NCI-H2081 treated with DMSO at 0.1 percent for 48 hours (cell line): ENCODE results near the gene ACAD11.

ENCODE experiments used
- DNase-seq: peaks from one replicate; lab custom pipeline; 2025; lab: John Stamatoyannopoulos, UW

The ACAD11 gene

DNA sequence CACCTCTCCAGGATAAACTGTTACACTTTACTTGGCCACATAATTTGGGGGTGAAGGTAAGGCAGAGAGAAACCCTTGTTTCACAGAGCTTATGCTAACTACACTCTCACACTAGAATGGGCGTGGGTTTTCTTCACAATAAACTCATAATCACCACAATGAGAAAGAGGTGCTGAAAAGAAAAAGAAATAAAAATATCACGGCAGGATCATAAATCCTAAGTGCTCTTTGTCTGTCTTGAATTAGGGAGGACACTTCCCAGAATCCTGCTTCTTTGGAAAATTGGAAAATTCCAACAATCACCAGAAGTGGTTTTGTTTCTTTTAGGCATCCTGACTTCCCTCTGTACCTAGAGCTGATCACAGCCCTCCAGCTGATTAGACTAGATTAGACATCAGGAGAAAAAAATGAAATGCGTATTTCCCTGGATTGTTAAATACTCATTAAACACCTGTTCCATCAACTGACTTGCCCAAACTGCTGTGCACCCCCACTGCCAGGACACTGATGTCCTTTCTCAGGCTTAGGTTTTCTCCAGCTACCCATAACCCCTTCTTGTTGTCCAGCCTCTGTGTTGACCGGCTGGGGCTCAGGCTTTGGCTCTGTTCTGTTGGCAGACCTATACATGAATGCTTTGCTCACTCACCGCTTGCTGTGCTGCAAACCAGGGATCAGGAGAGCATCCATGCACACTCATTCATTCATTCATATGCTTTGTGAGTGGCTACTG is 104.1 kb downstream of the ACAD11 start:
- DNase-seq = no peak

DNA sequence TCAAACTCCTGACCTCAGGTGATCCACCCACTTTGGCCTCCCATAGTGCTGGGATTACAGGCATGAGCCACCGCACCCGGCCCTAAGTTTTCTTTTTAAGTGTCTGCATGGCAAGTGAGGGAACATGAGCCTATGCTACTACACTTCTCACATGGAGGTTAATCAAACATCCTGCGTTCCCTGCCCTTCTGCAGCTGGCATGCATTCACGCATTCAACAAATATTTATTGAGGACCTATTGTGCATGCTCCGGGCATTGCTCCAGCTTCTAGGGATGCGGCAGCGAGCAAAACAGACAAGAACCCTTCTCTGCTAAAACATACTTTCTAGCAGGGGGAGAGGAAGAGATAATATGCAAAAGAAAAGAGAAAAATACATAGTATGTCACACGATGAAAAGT is 105.2 kb downstream of the ACAD11 start:
- peak; percentile 33 for DNase-seq

DNA sequence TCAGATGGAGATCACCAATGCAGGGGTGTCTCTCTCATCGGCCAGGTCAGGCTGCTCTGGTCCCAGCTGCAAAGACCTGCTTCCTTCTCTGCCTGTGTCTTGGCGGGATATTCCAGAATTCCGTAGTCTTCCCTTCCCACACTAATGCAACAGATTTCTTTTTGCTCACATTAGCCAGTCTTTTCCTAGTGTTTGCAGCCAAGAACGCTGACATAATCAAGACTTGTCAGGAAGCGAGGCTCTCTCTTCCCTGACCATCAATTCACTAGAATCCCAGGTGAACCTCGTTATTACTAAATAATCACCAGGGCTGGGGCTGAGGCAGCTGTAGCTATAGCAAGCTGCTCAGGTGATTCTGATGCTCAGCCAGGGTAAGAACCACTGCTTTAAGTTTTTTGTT is 105.8 kb downstream of the ACAD11 start:
- no peak for DNase-seq

DNA sequence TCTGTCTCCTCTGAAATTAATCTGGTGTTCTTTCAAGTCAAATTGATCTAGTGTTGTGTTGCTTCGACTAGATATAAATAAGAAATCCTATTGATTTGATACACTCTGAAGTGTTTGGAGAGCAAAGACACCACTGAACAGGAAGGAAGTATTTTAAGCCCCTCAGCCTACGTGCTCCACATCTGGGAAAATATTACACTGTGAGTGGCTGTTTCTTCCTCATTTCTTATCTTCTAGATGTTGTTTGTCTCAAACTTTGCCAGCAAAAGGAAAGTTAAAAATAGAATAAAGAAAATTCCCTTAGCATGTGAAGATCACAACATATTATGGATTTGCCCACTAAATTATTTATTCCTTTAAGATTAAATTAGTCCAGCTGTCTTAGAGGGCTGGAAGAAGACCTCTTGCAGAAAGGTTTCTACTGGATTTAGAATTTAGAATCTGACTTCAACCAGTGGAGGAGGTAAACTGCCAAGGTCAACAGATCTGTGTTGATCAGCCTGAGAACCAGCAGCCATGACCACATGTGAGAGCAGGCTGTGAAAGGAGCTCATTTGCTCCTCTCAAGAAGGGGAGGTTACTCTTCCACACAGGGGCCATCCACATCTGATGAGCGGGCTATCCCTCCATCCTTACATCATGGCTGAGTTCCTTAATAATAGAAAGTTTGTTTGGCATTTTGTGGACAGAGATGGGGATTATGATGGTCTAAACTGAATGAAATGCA is 108.9 kb downstream of the ACAD11 start:
- DNase-seq = no peak

DNA sequence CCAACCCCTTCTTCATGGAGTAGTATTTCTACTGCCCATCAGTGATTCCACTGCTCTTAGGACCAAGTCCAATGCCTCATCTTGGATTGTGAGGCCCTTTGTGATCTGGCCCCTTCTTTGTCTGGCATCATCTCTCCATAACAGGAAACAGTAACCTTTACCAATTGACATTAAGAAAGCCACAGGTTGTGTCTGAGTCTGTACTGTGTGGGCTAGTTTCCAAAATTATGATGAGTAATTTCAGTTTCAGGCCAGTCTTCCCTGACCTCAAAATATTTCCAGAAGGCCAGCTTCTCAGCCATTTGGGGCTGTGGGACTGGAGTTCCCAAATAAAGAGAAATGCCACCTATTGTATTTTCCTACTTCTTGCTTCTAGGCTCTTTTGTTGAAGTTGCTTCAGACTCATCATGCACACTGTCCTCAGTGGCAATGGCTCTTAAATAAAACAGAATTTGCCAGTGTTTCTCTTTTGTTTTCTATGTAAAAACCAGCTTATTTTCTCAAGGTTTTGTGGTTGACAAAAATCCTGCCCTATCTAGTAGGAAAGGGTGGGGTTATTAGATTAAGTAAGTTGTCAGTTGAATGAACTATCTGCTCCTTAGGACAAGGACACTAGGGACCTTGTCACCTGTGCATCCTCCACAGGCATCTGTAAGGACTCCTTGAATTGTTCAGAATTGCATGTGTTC is 109.6 kb downstream of the ACAD11 start:
- DNase-seq = no peak

DNA sequence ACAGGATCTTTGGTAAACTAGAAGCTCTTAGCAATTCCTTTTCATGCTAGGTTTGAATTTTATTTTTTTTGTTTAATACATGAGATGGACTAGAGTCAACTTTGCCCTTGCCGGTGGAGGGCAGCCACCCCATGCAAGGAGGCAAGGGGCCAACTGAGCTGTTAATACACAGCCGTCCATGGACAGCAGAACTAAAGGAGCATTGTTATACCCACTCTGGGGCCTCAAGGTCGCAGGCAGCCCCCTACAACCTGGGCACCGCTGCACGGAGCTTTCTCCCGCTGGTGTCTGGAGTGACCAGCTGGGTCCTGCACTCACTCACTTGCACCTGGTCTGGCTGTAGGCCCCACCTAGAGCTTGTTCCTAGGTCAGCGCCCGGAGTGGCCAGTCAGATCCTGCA is 110.4 kb downstream of the ACAD11 start:
- DNase-seq = no peak

DNA sequence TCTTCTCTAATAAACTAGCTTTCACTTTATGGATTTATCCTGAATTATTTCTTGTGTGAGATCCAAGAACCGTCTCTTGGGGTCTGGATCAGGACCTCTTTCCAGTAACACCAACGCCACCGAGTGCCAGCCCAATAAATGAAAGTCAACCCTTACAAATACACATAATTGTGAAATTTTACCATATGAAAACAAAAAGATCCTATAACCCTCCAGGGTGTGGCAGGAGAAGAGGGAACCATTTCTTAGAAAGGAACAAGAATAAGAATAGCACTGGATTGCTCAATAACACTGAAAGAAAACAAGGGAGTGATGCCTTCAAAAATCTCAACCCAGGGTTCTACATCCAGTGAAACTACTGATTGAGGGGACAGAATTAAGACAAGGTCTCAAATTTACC is 114.1 kb downstream of the ACAD11 start:
- DNase-seq = no peak

DNA sequence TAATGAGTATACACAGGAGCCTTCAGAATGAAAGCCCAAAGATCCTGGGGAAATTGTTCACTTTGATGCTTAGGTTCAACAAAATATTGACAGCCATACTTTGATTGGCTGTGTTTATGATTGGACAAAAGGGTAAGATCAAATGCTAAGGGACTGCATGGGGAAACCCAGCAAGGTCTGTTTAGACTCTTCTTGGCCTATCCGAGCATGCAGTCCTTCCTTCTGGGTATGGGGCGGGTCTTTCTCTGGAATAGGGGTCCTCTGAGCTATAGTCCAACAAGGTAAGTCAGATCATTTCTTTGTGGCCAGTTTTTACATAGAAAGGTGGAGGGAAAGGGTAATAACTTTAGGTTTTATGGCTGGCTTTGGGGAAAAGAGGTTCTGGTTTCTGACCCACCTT is 115.5 kb downstream of the ACAD11 start:
- DNase-seq = no peak

DNA sequence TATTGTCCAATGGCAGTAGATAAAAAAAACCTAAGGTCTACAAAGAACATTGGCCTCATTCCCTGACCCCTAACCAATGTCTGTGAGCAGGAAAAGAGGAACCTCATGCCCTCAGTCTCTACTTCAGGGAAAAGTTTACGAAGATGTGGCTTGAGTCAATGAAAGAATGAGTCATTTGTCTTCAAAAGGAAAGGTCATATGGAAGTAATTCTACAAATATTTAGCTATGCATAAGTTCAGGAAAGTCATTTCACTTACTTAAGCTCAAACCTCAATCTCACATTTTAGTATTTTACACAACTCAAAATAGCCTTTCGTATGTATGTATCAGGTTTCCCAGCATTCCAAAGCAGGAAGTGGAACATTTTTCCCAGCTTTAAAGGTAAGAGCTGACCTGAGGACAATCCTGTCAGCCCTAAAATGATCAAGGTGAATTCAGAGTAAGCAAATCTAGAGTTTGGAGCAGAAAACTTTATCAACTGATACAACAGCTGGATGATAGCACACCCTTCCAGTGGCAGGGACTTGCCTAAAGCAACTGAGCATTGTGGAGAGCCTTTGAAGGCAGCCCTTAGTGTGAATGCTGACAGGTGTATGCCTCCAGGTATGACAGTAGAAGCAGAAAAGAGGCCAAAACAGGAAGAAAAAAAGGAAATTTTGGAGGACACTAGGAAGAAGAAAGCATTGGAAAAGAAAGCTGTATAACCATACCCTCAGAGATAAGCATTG is 116.4 kb downstream of the ACAD11 start:
- no peak for DNase-seq

DNA sequence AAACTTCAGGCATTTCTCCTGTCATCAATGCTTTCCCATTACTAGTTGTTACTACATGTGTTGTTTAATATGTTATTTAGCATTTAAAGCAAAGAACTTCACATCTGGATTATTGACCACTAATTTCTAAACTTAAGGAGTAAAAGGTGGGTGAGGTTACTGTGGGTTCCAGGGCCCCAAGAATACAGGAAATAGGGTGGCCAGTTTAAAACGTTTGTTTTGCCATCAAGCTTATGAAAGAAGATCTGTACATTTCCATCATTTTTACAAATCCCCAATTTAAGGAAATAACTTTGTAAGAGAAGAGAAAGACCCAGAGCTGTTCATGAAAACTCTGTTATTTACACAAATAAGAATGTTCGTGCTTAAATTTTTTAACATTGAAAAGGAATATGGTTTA is 117.0 kb downstream of the ACAD11 start:
- DNase-seq = no peak

DNA sequence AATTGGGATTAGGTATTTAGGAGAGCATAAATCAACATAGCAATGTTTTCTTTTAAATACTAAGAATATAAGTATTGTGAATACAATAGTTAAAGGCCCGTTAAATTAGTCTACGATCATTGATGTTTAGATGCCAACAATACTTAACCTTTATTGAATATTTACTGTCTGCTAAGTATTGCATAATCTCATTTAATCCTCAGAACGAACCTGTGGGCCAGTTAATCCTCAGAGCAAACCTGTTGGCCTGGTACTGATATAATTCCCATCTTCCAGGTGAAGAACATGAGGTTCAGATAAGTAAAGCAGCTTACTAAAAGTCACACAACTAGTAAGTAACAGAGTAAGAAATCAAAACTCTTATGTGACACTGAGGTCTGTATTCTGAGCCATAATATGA is 119.9 kb downstream of the ACAD11 start:
- no peak for DNase-seq

DNA sequence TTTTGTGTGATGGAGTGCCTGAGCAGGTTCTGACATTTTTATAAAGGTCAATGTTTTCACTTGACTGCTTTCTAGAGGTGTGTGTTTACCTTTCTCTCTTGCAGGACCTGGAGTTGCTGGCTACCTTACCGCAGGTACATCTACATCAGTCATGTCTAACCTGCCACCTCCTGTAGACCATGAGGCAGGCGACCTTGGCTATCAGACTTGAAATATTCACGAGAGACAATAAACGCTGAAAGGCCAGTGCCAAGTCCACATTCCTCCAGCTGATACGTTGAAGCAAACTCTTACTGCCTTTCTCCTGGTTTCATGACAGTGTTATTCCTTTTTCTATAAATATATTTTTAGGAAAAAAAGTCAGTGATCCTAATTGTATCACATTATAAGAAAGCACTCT is 121.5 kb downstream of the ACAD11 start:
- DNase-seq = no peak

DNA sequence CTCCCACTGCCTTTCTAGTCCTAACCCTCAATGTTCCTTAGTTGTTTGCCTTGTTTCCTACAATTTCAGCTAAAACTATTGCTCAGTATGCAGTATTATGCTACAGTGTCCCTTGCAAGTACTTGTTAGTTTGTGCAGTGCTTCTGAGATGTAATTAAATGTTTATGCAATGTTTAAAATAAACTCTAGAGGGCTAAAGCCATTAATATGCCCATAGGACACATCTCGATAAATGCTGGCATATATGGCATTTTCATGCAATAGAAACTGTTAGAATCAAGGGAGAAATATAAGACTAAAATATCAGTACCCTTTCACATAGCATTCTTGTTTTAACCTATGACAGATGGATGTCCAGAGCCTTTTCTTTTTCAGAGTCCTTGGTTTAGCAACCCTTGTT is 122.3 kb downstream of the ACAD11 start:
- no peak for DNase-seq

DNA sequence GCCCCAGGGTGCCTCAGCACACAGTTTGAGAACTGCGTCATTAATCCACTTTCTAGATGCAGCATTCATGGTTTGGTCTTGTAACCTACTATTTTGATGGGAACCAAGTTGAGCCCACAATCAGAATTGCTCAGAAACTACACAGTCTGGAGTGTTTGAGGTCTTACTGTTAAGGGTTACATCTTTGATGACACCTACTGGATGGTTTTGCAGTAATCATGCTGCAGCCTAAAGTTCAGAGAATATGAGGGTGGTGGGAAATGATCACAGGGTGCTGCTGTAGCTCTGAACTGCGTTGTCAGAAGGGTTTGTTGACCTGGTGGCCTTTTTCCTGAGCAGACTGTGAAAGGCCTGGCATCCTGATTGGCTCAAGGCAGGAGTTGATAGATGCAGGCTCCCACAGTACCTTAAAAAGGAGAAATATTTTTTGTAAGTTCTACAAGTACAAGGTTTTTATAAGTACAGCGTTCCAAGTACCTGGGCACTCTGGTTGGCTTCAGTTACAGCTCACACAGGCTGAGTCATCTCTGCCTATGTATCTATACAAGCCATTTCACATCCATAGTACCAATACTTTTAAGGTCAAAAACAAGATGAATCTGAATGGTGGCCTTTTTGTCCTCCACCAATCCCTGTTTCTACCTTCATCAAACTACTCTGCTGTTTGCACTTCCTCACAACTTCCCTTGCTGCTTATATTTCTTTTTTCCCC is 123.0 kb downstream of the ACAD11 start:
- DNase-seq = no peak

DNA sequence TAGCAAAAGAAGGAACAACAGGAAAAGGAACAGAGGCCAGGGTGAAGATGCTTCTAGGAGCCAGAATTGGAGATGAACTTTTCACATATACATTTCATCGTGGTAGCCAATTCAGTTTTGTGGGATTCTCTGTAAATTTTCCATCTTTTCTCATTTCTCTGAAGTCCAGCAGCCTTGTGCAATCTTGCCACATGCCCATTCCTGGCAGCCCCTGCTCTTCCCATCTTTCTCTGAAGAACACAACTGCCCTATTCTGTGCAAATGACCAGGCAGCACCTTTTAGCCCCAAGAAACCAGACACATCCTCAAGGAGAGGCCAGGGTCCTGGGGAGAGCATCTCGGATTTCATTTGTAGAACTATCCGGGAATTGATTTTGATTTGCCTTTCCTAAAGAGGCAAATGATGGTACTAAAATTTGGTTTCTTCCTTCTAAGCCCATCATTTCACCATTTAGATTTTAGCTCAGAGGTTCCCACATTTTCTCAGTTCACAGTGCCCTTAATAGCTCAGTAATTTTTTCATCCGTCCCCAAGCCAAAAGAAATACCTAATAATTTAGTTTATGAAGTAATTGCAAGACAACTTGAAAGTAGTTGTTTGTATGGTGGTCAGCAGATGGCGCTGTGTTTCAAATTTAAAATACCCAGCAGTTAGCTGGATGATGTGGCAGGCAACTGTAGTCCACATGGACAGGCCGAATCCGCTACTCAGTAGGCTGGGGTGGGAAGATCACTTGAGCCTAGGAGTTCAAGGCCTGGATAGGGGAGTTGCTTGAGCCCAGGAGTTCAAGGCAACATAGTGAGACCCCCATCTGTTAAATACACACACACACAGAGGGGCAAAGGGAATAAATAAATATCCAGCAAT is 123.8 kb downstream of the ACAD11 start:
- peak; percentile 22 for DNase-seq

DNA sequence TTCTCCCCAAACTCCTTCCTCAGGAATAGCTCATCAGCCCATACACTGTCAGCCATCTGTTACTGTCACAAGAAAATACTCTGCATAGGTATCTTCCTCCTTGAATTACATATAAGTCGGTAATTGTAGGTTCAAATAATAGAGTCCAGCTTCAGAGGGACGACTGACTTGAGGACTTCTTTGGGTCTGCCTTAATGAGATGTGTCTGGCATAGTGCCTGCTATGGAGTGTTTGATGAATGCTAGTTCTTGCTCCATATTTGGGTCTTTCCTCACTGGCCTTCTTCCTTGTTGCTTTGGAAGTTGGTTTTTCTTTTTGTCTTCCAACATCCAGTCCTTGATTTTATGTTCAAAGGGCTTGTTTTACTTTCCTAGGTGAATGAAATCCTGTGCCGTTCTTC is 129.0 kb downstream of the ACAD11 start:
- DNase-seq = no peak

DNA sequence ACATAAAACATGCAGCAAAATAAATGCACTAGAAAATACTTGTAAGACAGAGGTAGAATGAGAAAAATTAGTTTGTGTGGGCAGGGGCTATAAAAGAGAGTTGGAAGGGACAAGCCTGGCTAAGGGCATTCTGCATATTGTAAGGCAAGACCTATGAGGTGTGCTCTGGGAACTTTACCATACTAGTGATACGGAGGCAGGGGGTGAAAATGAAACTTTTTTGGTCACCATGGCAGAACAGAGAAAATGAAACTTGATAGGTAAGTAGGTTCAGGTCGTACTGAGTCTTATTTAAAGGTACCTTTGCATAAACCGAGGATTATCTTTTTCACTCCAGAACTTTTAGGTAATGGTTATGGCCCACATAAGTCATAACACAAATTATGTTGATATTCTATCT is 137.3 kb downstream of the ACAD11 start:
- no peak for DNase-seq

DNA sequence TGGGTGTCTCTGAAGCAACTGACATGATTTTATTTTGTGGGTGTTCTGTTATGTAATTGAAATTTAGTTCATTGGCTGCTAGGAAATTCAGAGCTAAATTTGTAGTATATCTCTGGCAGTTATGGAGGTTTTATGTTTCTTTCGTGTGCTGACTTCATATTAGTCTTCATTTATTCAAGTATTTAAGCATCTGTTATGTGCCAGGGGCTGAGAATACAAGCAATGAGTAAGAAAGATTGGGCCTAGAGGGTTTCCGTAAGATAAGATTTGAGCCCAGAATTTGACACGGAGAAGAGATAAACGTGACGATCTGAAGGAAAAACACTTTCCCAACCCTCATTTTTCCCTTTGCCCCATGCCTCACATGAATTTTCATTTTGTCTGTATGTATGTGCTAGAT is 137.7 kb downstream of the ACAD11 start:
- no peak for DNase-seq

DNA sequence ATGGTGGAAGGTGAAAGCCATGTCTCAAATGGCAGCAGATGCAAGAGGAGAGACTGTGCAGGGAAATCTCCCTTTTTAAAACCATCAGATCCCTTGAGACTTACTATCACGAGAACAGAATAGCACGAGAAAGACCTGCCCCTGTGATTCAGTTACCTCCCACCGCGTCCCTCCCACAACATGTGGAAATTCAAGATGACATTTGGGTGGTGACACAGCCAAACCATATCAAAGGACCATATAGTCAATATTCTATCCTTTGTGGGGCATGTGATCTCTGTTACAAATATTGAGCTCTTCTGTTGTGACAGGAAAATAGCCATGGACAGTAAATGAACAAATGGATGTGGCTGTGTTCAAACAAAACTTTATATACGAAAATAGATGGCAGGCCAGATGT is 139.7 kb downstream of the ACAD11 start:
- DNase-seq = no peak

DNA sequence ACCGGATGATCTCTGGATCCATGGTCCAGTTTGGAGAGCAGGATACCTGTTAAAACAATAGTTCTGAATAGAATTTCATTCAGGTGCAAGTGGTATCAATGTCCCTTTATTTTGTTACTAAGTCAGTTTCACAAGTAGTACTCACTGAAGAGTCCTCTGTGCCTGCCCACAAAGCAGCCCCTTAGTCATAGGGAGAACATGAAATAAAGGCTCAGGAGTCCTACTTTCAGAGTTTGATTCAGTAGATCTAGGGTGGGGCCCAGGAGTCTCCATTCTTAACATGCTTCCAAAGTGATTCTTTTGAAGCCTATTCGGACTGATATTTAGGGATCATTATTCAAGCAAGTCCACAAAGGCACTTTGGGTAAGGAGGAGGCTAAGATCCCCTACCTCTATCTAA is 142.3 kb downstream of the ACAD11 start:
- DNase-seq = no peak

DNA sequence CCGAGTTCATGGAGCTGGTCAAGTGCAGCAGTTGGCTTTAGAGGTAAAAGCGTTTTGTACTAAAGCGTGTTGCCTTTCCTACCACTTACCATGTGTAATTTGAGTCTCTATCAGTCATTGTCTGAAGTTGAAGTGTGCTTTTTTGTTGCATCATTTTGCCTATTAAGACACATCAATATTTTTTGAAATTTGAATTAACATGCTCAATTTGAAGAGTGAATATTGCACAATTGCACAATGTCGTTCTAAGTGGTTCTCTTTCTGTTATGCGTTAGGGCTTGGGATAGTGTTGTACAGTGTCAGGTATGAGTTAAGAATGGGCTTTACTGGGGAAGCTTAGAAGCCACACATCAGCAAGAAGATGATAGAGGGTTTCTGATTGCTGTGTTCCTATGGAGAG is 146.6 kb downstream of the ACAD11 start:
- DNase-seq = no peak
